DND-41 (cell line): ENCODE data around the gene MRPL14.

Experiments
- CTCF ChIP-seq: IDR thresholded peaks from 2 replicates; pipeline ENCODE4 v1.5.1; 2012; ENCODE audit warnings: borderline replicate concordance, low read length, moderate library complexity, mild to moderate bottlenecking; ENCODE audit not compliant: poor library complexity, severe bottlenecking; ENCODE audit errors: extremely low read depth
- EZH2 ChIP-seq: IDR thresholded peaks from 3 replicates; pipeline ENCODE4 v1.6.1; 2012; ENCODE audit warnings: borderline replicate concordance, low read depth, mild to moderate bottlenecking, moderate library complexity, low read length, inconsistent platforms; ENCODE audit not compliant: severe bottlenecking

DNA sequence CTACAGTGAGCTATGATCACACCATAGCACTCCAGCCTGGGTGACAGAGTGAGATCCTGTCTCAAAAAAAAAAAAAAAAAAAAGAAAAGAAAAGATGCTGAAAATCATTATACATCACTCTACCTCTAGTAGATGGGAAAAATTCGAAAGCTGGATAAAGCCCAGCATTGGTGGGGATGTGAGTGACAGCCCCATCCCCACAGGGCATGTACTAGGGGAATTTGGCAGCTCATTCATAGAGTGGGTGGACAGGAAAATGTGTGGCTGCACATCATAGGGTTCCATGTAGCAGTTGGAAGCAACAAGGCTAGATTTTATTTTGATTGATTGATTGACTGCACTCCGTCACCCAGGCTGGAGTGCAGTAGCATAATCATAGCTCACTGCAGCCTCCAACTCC lies 42.0 kb downstream of the MRPL14 start:
- TF ChIP-seq CTCF (no peak), EZH2 (no peak)
